COLO829 (cell line): ENCODE measurements around the gene DDX27.

Experiments
- DNase-seq: peaks from one replicate; pipeline ENCODE4 v3.0.0; 2012; ENCODE audit warnings: low spot score

Gene DDX27

DNA sequence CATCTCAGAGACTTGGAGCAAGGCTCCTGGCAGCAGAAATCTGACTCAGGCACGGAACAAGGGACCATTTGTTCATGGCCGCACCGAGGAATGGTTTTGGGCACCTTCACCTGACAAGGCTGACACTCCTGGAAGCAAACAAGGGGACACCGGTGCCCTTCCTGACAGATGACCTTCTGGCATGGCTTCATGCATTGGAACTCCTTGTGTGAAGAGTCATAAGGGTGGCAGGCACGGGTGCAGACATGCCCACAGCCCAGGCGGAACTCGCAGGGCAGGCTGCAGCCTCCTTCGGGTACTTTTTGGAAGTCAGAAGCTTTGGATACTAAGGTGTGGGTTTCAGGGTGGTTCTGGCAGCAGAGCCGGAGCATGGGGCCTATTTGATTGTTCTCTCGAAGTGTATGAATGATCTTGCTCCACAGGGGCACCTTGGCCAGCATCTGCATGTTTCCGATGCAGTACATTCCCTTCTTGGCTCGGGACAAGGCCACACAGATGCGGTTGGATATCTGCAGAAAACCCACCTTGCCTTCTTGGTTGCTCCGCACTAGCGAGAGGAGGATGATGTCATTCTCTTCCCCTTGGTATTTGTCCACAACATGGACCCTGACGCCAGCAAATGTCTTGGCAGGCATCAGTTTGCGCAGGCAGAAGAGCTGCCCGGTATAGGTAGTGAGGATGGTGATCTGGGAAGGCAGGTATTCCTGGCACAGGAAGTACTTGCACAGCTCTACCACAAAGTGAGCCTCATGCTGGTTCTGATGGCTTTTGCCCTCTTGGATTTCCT is 29.9 kb downstream of the DDX27 start:
- no peak for DNase-seq

GRCh38 chr20:49252556-49253350 is 33.5 kb downstream of the DDX27 start:
- DNase-seq, result no peak

DNA sequence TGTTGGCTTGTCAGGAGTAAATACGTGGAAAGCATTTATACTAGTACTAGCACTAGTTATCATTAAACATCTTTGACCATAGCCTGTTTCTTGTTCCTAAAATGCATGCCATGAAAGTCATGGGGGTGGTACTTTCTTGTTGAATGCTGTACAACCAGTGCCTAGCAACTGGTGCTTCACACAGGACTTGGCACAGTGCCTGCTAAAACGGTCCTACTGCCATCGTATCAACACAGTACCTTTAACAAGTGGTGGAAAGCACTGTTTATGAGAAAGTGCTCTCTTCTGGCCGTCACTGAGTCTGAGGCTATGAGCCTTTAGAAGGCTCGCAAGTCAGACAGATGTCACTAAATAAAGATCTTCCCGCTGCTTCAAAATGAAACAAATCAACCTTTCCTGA is 37.0 kb downstream of the DDX27 start:
- DNase-seq, result no peak

- DNase-seq, result no peak
These were observed 40.1 kb downstream of the DDX27 start for GRCh38 chr20:49259284-49259683.

DNA sequence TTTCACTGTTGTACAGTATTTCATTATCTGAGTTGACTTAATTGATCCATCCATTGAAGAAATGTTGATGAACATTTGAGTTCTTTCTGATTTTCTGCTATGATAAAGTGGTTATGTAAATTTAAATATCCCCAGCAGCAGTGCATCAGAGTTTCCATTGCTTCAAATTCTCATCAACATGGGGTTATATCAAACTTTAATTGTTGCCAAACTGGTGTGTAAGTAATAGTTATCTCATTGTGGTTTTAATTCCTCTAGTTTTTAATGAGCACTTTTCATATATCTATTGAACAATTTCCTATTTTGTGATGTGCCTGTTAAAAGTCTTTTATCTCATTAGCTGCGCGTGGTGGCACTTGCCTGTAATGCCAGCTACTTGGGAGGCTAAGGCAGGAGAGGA is 40.6 kb downstream of the DDX27 start:
- DNase-seq, result no peak

GRCh38 chr20:49260218-49260617 is 41.0 kb downstream of the DDX27 start:
- DNase-seq, result no peak

DNA sequence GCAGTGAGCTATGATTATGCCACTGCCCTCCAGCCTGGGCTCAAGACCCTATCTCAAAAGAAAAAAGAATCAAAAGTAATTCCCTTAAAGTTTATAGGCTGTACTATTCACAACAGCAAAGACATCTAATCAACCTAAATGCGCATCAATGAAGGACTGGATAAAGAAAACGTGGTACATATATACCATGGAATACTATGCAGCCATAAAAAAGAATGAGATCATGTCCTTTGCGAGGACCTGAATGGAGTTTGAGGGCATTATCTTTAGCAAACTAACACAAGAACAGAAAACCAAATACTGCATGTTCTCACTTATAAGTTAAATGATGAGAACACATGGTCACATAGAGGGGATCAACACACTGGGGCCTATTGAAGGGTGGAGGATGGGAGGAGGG is 42.0 kb downstream of the DDX27 start:
- DNase-seq, result no peak

DNA sequence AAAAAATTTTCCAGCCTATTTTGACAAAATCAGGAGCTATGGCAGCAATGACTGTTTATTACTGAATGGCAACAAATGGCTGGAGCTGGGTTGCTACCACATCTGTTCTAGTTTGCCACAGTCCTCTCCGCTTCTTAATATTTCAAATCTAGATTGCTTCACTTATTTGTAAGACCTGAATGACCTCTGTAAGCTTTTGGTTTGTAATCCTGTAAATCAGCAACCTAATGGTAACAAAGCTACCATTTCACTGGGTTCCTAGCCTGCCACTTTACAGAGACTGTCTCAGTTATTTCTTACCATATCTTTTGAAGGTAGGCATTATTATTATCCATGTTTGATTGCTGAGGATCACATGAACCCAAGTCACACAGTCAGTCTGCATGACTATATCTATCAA is 43.2 kb downstream of the DDX27 start:
- no peak for DNase-seq

DNA sequence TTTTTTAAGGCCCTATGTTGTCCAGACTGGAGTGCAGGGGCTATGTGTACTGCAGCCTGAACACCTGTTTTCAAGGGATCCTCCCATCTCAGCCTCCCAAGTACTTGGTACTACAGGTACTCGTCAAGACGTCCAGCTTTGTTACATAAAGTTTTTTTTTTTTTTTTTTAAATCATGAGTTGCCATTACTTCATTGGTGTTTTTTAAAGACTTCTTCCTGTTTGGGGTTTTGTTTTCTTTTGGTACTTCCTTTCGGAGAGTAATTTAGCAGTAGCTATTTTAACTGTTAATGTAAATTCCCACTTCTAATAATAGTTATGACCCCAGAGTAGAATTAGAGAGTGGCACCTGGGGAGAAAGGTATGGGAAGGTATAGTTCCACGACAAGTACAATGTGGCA is 48.1 kb downstream of the DDX27 start:
- no peak for DNase-seq

DNA sequence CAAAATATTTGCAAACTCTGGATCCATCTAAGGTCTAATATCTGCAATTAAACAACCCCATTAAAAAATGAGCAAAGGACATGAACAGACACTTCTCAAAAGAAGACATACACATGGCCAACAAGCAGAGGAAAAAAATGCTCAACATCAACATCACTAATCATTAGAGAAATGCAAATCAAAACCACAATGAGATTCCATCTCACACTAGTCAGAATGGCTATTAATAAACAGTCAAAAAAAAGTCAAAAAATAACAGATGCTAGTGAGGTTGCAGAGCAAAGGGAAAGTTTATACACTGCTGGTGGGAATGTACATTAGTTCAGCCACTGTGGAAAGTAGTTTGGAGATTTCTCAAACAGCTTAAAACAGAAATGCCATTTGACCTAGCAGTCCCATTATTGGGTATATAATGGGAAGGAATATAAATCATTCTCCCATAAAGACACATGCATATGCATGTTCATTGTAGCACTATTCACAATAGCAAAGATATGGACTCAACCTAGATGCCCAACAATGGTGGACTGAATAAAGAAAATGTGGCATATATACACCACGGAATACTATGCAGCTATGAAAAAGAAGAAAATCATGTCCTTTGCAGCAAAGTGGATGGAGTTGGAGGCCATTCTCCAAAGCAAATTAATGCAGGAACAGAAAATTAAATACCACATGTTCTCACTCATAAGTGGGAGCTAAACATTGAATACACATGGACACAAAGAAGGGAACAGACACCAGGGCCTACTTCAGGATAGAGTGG is 49.6 kb downstream of the DDX27 start:
- DNase-seq, result no peak

DNA sequence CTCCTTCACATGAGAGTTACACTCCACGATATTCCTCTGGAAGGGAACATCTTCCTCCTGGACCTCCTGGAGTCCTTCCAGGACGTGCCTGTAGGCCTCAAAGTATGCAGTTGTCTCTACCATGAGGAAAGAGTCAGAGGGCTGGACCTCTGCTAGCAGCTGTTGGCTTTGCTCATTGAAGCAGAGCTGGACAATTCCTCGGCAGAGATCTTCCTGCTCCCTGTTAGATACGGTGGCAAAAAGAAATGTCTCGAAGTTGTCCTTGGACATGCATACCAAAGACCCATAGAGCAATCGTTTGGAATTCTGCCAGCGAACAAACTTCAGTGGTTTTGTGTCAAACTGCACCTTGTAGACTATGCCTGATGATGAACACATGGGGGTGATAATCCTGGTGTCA is 51.0 kb downstream of the DDX27 start:
- DNase-seq, result no peak

DNA sequence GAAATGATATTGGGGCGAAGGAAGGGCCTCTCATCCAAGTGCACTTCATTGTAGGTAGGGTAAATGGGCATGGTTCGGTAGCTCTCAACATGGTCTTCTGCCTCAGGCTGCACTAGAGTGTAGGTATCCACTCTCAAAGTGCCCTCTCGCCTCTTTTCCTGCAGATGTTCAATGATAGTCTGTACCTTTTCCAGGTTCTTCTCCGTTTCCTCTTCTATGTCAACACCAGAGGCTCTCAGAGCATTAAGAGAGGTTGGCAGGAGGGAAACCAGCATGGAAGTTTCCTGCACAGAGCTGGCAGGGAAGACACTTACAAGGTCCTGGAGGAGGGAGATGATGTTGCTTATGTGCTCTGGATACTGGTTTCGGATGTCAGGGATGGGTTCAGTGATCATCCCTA is 51.5 kb downstream of the DDX27 start:
- DNase-seq, result no peak

GRCh38 chr20:49272654-49273053 is 53.4 kb downstream of the DDX27 start:
- no peak for DNase-seq

- DNase-seq, result no peak
These were observed 54.6 kb downstream of the DDX27 start for GRCh38 chr20:49273696-49274277.

GRCh38 chr20:49275216-49275615 is 56.0 kb downstream of the DDX27 start:
- no peak for DNase-seq

DNA sequence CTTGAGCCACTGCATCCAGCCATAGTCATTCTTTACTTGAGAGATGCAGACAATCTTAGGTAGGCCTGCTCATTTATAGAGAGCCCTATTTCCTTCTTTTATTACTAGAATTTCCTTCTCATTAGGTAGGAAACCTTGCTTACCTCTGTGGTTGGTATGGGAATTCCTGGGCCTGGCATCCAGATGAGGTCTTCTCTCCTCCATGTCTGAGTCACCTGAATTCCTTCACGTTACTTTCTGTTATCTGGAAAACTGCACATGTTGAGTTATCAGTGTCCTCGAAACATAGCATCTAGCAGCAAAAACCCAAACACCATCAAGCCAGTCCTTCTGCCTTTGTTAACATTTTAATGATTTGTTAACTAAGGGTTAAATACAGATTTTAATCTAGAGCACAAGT is 56.4 kb downstream of the DDX27 start:
- DNase-seq, result no peak

DNA sequence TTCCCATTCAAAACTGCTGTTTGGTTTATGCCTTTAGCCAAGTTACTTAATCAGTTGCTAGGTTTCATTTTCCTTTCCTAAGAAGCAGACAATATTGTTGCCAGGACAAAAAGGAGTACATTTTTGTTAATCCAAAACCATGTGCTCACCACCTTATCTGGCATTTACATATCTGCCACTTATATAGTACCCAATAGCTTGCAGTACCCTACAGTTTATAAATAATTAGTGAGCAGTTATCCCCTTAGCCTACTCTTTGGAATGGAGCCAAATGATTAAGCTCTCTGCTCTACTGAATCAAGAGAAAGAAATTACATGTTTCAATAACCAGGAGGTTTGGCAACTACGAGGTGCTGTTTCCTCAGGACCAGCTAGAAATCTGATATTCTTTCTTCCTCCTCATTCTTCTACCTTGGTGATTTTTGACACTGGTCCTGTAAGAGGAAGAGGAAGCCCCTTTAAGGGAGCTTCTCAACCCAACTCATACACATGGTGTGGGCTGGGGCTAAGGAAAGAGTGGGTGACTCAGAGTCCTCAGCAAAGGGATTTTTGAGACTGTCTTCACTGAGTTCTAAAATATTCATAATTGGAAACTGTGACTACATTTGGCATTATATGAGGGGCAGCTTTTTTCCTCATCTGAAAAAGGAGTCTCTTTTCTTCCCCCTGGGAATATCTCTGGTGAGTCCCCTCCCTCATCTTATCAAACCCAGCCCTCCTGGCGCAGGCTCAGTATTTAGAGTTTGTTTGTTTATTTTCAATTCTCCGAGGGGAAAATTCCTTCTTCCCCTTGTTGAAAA is 57.1 kb downstream of the DDX27 start:
- DNase-seq, result no peak

DNA sequence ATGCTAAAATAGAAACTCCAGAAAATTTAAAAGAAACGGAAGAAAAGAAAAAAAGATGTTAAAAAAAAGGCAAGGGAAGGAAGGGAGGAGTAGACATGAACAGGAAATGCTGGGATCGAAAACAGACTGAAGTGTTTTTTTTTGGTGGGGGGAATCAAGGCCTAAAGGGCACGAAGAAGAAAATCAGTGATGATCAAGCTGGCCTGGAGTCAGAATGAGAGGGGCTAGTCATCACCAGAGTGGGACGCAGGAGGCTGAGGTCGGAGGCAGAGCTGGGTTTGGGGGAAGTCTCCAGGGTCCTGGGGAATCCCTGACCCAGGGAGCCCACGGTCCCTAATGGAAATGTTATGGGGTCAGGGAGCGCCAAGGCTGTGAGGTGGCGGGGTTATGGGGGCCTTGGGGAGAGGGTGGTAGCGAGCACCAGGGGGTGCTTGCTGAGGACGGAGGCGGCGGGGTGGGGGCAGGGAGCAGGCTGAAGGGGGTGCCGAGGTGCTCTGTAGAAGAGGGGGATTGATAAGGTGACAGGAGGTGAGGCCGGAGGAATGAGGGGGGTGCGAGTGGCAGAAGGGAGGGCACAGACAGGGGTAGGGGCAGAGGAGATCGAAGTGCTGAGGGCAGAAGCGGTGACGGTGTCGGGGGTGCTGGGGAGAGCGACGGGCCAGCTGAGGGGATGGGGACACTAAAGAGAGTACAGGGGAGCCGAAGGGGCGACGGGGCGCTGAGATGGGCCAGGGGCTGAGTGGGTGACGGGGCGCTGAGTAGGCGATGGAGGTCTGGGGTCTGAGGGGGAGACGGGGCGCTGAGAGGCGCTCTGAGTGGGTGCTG is 58.0 kb downstream of the DDX27 start:
- no peak for DNase-seq

DNA sequence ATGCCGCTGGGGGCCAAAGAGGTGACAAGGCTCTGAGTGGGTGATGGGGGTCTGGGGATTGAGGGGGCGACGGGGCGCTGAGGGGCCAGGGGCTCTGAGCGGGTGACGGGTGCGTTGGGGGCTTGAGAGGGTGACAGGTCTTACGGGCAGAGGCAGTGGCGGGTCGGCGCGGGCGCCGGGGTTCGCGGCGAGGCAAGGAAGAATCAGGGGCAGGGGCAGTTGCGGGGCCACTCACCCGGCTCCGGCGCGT is 58.5 kb downstream of the DDX27 start:
- no peak for DNase-seq

DNA sequence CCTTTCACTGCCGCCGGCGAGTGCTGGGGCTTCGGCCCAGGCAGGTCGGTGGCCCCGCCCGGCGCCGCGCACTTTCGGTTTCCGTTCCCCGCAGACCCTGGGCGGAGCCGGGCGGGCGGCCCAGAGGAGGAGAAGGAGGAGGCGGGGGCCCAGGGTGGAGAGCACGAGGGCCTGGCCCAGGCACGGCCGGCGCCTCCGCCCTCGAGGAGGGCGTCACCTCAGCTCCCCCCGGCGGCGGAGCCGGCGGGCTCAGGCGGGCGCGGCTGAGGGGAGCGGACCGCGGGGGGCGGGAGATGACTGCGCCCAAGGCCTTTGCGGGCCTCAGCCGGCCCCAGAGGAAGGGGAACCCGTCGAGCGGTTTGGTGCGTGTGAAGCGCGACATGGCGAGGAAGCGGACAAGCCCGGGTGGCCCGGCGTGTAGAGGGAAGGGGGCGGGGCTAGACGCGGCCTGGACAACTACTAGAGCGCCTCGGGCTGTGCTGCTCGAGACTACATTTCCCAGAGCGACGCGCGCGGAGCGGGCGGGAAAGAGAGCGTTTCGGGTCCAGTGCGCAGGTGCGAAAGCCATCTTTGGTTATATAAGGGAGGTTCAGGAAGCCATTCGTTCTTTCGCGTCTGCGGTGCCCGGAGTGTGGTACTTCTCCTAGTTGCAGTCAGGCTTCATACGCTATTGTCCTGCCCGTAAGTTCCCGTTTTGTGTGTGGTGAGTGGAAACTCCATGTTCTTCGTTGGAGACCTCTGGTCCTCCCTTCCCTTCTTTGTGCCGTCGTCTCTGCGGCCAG is 59.0 kb downstream of the DDX27 start, which contains the start of gene ZNFX1:
TSS of gene ZNFX1 (minus strand) at position 22 of the 782 bp plus-strand sequence. CDS start 2,218 bp downstream, outside the sequence.
- DNase-seq, result peak; percentile 99
